CD14-positive monocyte (primary cell): Measurements from ENCODE around the gene EXOC4. TPM values are rescaled to one million over a fixed set of nuclear protein-coding genes. Genes with fewer than 3 reads are reported as not detected.

Experiments used
- DNase-seq, 3 donors: peaks; one replicate each; pipeline ENCODE4 v3.0.0-alpha.2; 2011 to 2022
- H2AFZ ChIP-seq: 2 replicates; pipeline ENCODE4 v1.6.0; 2012; ENCODE audit warnings: mild to moderate bottlenecking, low read depth, low read length, inconsistent platforms; ENCODE audit not compliant: insufficient read depth, poor library complexity, severe bottlenecking
- H3K27ac ChIP-seq, 2 donors: 1 replicate in 1 of 2; 2 replicates in 1 of 2; pipeline ENCODE4 v1.5.1; 2012 to 2013; ENCODE audit warnings: low read length in 2 of 2, control low read depth in 1 of 2, inconsistent platforms in 1 of 2, low read depth in 1 of 2, mild to moderate bottlenecking in 1 of 2
- H3K27me3 ChIP-seq, 2 donors: one replicate each; pipeline versions ENCODE4 v1.6.0 to v1.6.1; 2011 to 2013; ENCODE audit warnings: low read length in 2 of 2; ENCODE audit not compliant: control insufficient read depth in 2 of 2, insufficient read depth in 2 of 2
- H3K36me3 ChIP-seq, 2 donors: replicated peaks in 1 of 2; 1 replicate in 1 of 2; 2 replicates in 1 of 2; pipeline versions ENCODE4 v1.5.1 to v1.6.1; 2012 to 2013; ENCODE audit warnings: low read length in 2 of 2, control low read depth in 1 of 2, inconsistent platforms in 1 of 2, mild to moderate bottlenecking in 1 of 2; ENCODE audit not compliant: insufficient read depth in 2 of 2, control insufficient read depth in 1 of 2
- H3K4me1 ChIP-seq, 2 donors: 1 replicate in 1 of 2; 2 replicates in 1 of 2; pipeline versions ENCODE4 v1.5.1 to v1.6.1; 2012 to 2013; ENCODE audit warnings: low read length in 2 of 2, control low read depth in 1 of 2, inconsistent platforms in 1 of 2, mild to moderate bottlenecking in 1 of 2, moderate library complexity in 1 of 2; ENCODE audit not compliant: insufficient read depth in 2 of 2, control insufficient read depth in 1 of 2
- H3K4me2 ChIP-seq: replicated peaks from 2 replicates; pipeline ENCODE3; 2012; ENCODE audit warnings: low read length, moderate library complexity, mild to moderate bottlenecking; ENCODE audit not compliant: poor library complexity, severe bottlenecking; ENCODE audit errors: extremely low read depth
- H3K4me3 ChIP-seq, 3 experiments: fragments of 200-600 bp in 1 of 3; sonication (generic) in 1 of 3; replicated peaks in 1 of 3; 1 replicate in 2 of 3; 2 replicates in 1 of 3; pipeline ENCODE4 v1.5.1; 2011 to 2013; ENCODE audit warnings: low read length in 3 of 3, mild to moderate bottlenecking in 3 of 3, control low read depth in 2 of 3, low read depth in 2 of 3, inconsistent platforms in 1 of 3, moderate library complexity in 1 of 3
- H3K79me2 ChIP-seq: 2 replicates; pipeline ENCODE4 v1.6.0; 2012; ENCODE audit warnings: mild to moderate bottlenecking, control low read depth, inconsistent platforms, low read length, moderate library complexity; ENCODE audit not compliant: insufficient read depth
- H3K9ac ChIP-seq: 2 replicates; pipeline ENCODE4 v1.6.0; 2017; ENCODE audit warnings: low read length, mild to moderate bottlenecking; ENCODE audit not compliant: insufficient read depth, poor library complexity, severe bottlenecking
- H3K9me3 ChIP-seq, 2 donors: replicated peaks in 1 of 2; 1 replicate in 1 of 2; 2 replicates in 1 of 2; pipeline versions ENCODE4 v1.5.1 to v1.6.1; 2012 to 2013; ENCODE audit warnings: low read length in 2 of 2, control low read depth in 1 of 2; ENCODE audit not compliant: control insufficient read depth in 1 of 2, insufficient read depth in 1 of 2
- H4K20me1 ChIP-seq: 2 replicates; pipeline ENCODE4 v1.6.0; 2012; ENCODE audit warnings: mild to moderate bottlenecking, low read length, control low read depth, moderate library complexity; ENCODE audit not compliant: insufficient read depth
- H3K27ac Mint-ChIP-seq, 7 donors: one replicate each; pipeline ENCODE4 v1.8.0; 2020; ENCODE audit warnings: mild to moderate bottlenecking in 7 of 7, mixed read lengths in 7 of 7, moderate library complexity in 6 of 7, inconsistent platforms in 2 of 7
- H3K27me3 Mint-ChIP-seq, 3 donors: one replicate each; pipeline ENCODE4 v1.8.0; 2021 to 2022; ENCODE audit warnings: low read depth in 3 of 3, mild to moderate bottlenecking in 3 of 3, mixed read lengths in 3 of 3, moderate library complexity in 3 of 3, inconsistent platforms in 1 of 3
- H3K36me3 Mint-ChIP-seq, 2 donors: one replicate each; pipeline ENCODE4 v1.8.0; 2020; ENCODE audit warnings: mixed read lengths in 2 of 2, inconsistent platforms in 1 of 2, mild to moderate bottlenecking in 1 of 2
- H3K4me1 Mint-ChIP-seq: one replicate; pipeline ENCODE4 v1.8.0; 2020; ENCODE audit warnings: mild to moderate bottlenecking, mixed read lengths
- H3K4me3 Mint-ChIP-seq, 2 donors: one replicate each; pipeline ENCODE4 v1.8.0; 2020; ENCODE audit warnings: mild to moderate bottlenecking in 2 of 2, mixed read lengths in 2 of 2, moderate library complexity in 1 of 2
- H3K9me3 Mint-ChIP-seq, 7 donors: one replicate each; pipeline ENCODE4 v1.8.0; 2020 to 2022; ENCODE audit warnings: mixed read lengths in 7 of 7, mild to moderate bottlenecking in 6 of 7, moderate library complexity in 6 of 7, inconsistent platforms in 2 of 7
- WGBS: methylation state at CpG from one replicate; pipeline ENCODE4 v1.1.5; 2013; ENCODE audit warnings: missing lambda C conversion rate; ENCODE audit not compliant: insufficient coverage; 5-methylcytosine and 5-hydroxymethylcytosine counted together
- intact Hi-C, 2 donors: fragments of 100-400 bp; cut with micrococcal nuclease; formaldehyde crosslinking; loops; one replicate each; pipeline versions ENCODE4 v1.15.0 to v1.15.1; 2023
- polyA plus RNA-seq, 3 donors: library from polyadenylated mRNA; depleted of rRNA in 1 of 3; unstranded in 2 of 3; stranded (reverse) in 1 of 3; fragments of 300-500 nt in 2 of 3; fragments of >200 nt in 1 of 3; fragmentation: Illumina TruSeq in 2 of 3; gene quantifications; 1 replicate in 2 of 3; 2 replicates in 1 of 3; pipeline ENCODE4 v1.2.3, GENCODE V29; 2012 to 2021
- TF ChIP-seq, protein P1 (sequence below): fragments of 200-600 bp; IDR thresholded peaks from one replicate; pipeline ENCODE4 v1.8.0; 2022; ENCODE audit warnings: antibody characterized with exemption, mild to moderate bottlenecking

Gene EXOC4
- polyA plus RNA-seq, 3 donors: 20.6 to 22.3 (median 22.3) TPM

DNA sequence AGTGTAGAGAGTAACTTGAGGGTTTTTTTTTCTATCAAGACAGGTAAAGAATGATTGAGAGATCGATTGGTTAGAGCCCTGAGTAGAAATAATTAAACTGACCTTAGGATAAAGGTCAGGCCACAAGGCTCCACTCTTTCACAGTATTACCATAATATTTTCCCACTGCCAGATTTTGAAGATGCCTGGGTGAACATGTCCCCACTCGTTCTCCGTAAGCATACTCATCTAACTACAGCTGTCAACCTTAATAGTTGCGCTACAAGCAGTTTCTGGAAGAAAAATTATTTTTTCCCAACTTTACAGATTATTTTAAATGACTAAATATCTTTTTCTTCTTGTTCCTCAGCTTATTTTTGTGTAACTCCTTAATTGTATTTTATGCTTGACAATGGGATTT is 671.1 kb downstream of the EXOC4 start:
- H3K9ac ChIP-seq: no peak overlapping the region
- DNase-seq: no peak
- no peaks in the 10 kb centered on the region for H3K4me1 Mint-ChIP-seq
- H2AFZ ChIP-seq: no peak overlapping the region
- no CpG with 5 or more reads among the region's 4 CpGs for WGBS
- no peaks in the 10 kb centered on the region for H3K79me2 ChIP-seq
- H3K4me3 Mint-ChIP-seq: no peak overlapping the region
- no peaks in the 10 kb centered on the region for H3K27me3 ChIP-seq
- TF ChIP-seq, protein P1, sequence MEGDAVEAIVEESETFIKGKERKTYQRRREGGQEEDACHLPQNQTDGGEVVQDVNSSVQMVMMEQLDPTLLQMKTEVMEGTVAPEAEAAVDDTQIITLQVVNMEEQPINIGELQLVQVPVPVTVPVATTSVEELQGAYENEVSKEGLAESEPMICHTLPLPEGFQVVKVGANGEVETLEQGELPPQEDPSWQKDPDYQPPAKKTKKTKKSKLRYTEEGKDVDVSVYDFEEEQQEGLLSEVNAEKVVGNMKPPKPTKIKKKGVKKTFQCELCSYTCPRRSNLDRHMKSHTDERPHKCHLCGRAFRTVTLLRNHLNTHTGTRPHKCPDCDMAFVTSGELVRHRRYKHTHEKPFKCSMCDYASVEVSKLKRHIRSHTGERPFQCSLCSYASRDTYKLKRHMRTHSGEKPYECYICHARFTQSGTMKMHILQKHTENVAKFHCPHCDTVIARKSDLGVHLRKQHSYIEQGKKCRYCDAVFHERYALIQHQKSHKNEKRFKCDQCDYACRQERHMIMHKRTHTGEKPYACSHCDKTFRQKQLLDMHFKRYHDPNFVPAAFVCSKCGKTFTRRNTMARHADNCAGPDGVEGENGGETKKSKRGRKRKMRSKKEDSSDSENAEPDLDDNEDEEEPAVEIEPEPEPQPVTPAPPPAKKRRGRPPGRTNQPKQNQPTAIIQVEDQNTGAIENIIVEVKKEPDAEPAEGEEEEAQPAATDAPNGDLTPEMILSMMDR: no peak
- H3K27me3 Mint-ChIP-seq: no peaks in the 10 kb centered on the region
- H3K4me2 ChIP-seq: no peak overlapping the region
- H3K4me3 ChIP-seq: no peak overlapping the region
- no peaks in the 10 kb centered on the region for H3K4me1 ChIP-seq
- peaks cover 7 to 21% (median 16%) of the 10 kb centered on the region in 7 donors for H3K9me3 Mint-ChIP-seq
- H4K20me1 ChIP-seq: no peaks in the 10 kb centered on the region
- H3K27ac Mint-ChIP-seq: no peak overlapping the region
- no peak overlapping the region for H3K27ac ChIP-seq
- peaks cover 5 to 11% of the 10 kb centered on the region in 2 donors for H3K9me3 ChIP-seq
- intact Hi-C loops: no loop called here
- H3K36me3 Mint-ChIP-seq: peaks cover 13 to 23% of the 10 kb centered on the region in 2 donors
- H3K36me3 ChIP-seq: peaks cover 2 to 14% of the 10 kb centered on the region in 2 donors

- no peak overlapping the region for H3K27ac Mint-ChIP-seq
- Histone ChIP-seq H3K9me3 (no peaks in the 10 kb centered on the region), H3K9ac (no peak overlapping the region), H3K27me3 (no peaks in the 10 kb centered on the region), H3K79me2 (no peaks in the 10 kb centered on the region), H3K27ac (no peak overlapping the region), H3K36me3 (no peaks in the 10 kb centered on the region), H3K4me1 (no peaks in the 10 kb centered on the region), H2AFZ (no peak overlapping the region), H3K4me2 (no peak overlapping the region), H4K20me1 (no peaks in the 10 kb centered on the region), H3K4me3 (no peak overlapping the region)
- WGBS: no CpG with 5 or more reads among the region's 1 CpG
- DNase-seq: no peak
- TF ChIP-seq, protein P1: no peak
- H3K4me3 Mint-ChIP-seq: no peak overlapping the region
- intact Hi-C loops: no loop called here
- H3K4me1 Mint-ChIP-seq: no peaks in the 10 kb centered on the region
- peaks cover 0 to 2% of the 10 kb centered on the region in 2 donors for H3K36me3 Mint-ChIP-seq
- no peaks in the 10 kb centered on the region for H3K27me3 Mint-ChIP-seq
- no peaks in the 10 kb centered on the region for H3K9me3 Mint-ChIP-seq
Observed at GRCh38 chr7:133931053-133931452, 678.2 kb downstream of the EXOC4 start.
